BJ (cell line): ENCODE results near the gene PRDX5. TPM values are rescaled to one million over a fixed set of nuclear protein-coding genes. Genes with fewer than 3 reads are reported as not detected.
A peak's percentile ranks its signal among the peaks of the same experiment; 100 is the strongest.

Experiments
- CTCF ChIA-PET: fragments of 350-600 bp; formaldehyde crosslinking; extraction: SDS; loops from one replicate; lab custom pipeline; 2021; ENCODE audit warnings: antibody characterized with exemption, inconsistent platforms; lab: Yijun Ruan, JAX
- POLR2A ChIA-PET: fragments of 300-600 bp; sonication (Branson Sonifier 250); formaldehyde crosslinking; extraction: SDS; loops from one replicate; lab custom pipeline; 2021; ENCODE audit warnings: antibody characterized with exemption; lab: Charles Lee
- DNase-seq: peaks from one replicate; pipeline ENCODE4 v3.0.0-alpha.2; 2011; ENCODE audit warnings: low read depth
- H3K27me3 ChIP-seq: 2 replicates; pipeline ENCODE4 v1.6.0; 2011; ENCODE audit warnings: low read length; ENCODE audit not compliant: control insufficient read depth, insufficient read depth
- H3K36me3 ChIP-seq: 2 replicates; pipeline ENCODE4 v1.5.1; 2011; ENCODE audit warnings: low read length; ENCODE audit not compliant: control insufficient read depth, insufficient read depth
- H3K4me3 ChIP-seq: 2 replicates; pipeline ENCODE4 v1.5.1; 2011; ENCODE audit warnings: low read depth, mild to moderate bottlenecking, control low read depth, low read length
- polyA plus RNA-seq: library from polyadenylated mRNA; depleted of rRNA; stranded (reverse); fragments of >200 nt; gene quantifications from 2 replicates; pipeline ENCODE4 v1.2.3, GENCODE V29; 2011
- TF ChIP-seq, protein P1 (sequence below): IDR thresholded peaks from 2 replicates; pipeline ENCODE4 v1.5.1; 2011; ENCODE audit warnings: low read depth, mild to moderate bottlenecking, control low read depth, inconsistent platforms, low read length, moderate library complexity; ENCODE audit not compliant: insufficient read depth

The PRDX5 gene
- polyA plus RNA-seq, 1 experiment = 398 TPM

DNA sequence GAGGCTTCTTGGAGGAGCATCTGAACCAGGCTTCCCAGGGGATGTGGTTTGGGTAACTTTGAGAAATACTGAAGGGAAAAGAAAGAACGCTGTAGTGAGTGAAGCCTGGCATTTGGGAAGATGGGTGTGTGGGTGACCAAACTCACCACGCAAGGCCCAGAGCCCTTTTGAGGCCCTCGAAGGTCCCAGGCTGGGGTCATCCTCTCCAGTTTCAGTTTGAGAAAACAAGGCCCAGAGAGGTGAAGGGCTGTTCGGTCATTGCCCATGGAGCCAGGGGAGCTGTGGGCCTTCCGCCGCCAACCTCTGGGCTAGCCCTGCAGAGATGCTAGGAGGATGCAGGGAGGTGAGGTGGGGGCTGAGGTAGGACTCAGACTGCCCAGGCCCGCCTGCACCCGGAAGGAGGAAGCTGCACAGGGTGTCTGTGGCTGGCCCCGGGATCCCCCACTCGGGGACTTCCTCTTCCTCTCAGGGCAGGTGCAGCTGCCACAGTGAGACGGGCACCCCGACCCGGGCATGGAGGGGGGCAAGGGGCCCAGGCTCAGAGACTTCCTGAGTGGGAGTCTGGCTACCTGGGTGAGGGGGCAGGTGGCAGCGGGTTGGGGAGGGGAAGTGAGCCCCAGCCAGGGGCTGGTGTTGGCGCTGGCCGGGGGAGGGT lies 22.0 kb downstream of the PRDX5 start, which contains the start of gene CCDC88B:
CCDC88B (plus strand) TSS at position 451 of the 655 bp plus-strand sequence; CDS start at position 514, 63 bp downstream.
- Histone ChIP-seq H3K4me3 (no peak within 1 kb of the TSS), H3K36me3 (no peaks in the 10 kb centered on the region), H3K27me3 (no peaks in the 10 kb centered on the region)
- ChIA-PET POLR2A (no interaction called here), CTCF (interaction anchor here (1.3 to 3.5 kb wide), 2 partner anchors 8 to 39 kb away, joined by 3 to 28 read pairs; no protein-coding TSS in a partner anchor)
- no peak for DNase-seq
- TF ChIP-seq, protein P1, sequence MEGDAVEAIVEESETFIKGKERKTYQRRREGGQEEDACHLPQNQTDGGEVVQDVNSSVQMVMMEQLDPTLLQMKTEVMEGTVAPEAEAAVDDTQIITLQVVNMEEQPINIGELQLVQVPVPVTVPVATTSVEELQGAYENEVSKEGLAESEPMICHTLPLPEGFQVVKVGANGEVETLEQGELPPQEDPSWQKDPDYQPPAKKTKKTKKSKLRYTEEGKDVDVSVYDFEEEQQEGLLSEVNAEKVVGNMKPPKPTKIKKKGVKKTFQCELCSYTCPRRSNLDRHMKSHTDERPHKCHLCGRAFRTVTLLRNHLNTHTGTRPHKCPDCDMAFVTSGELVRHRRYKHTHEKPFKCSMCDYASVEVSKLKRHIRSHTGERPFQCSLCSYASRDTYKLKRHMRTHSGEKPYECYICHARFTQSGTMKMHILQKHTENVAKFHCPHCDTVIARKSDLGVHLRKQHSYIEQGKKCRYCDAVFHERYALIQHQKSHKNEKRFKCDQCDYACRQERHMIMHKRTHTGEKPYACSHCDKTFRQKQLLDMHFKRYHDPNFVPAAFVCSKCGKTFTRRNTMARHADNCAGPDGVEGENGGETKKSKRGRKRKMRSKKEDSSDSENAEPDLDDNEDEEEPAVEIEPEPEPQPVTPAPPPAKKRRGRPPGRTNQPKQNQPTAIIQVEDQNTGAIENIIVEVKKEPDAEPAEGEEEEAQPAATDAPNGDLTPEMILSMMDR = no peak

GRCh38 chr11:64340671-64341335 lies 22.9 kb downstream of the PRDX5 start:
- POLR2A ChIA-PET = interaction anchor here (0.6 kb wide), 1 partner anchor 12 kb away, joined by 19 read pairs; no protein-coding TSS in a partner anchor
- H3K4me3 ChIP-seq = no peak overlapping the region
- no peak for DNase-seq
- no peaks in the 10 kb centered on the region for H3K27me3 ChIP-seq
- CTCF ChIA-PET = interaction anchor here (0.7 to 6.7 kb wide), 9 partner anchors 8 to 90 kb away, joined by 3 to 71 read pairs (median 3); partner anchors contain the start of genes ESRRA, PLCB3 and TRMT112
- no peaks in the 10 kb centered on the region for H3K36me3 ChIP-seq
- TF ChIP-seq, protein P1 = 0 out of 2 replicates have a peak, but pooled peaks have one; percentile 9

DNA sequence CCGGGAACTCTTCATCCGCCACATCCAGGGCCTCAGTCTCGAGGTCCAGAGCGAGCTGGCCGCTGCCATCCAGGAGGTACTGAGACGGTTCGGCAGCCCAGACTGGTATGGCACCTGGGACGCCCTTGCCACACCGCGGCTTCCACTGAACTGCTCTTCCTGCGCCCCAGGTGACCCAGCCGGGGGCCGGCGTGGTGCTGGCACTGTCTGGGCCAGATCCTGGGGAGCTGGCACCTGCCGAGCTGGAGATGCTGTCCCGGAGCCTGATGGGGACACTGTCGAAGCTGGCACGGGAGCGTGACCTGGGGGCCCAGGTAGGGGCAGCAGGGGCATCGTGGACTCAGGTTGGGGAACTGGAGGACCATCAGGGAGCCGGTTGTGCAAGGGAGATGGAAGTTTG lies 23.5 kb downstream of the PRDX5 start:
- H3K27me3 ChIP-seq = no peaks in the 10 kb centered on the region
- TF ChIP-seq, protein P1 = no peak
- H3K36me3 ChIP-seq = no peaks in the 10 kb centered on the region
- no peak for DNase-seq
- no peak overlapping the region for H3K4me3 ChIP-seq
- ChIA-PET POLR2A (interaction anchor here (0.6 kb wide), 1 partner anchor 13 kb away, joined by 19 read pairs; no protein-coding TSS in a partner anchor), CTCF (interaction anchor here (0.9 to 6.7 kb wide), 9 partner anchors 9 to 90 kb away, joined by 3 to 71 read pairs (median 5); partner anchors contain the start of genes CATSPERZ, ESRRA, PLCB3 and TRMT112)

- peak overlapping the region; percentile 41 for H3K4me3 ChIP-seq
- no peaks in the 10 kb centered on the region for H3K36me3 ChIP-seq
- ChIA-PET POLR2A (interaction anchor here (0.6 to 0.9 kb wide), 4 partner anchors 13 to 202 kb away, joined by 3 to 24 read pairs (median 7); partner anchors contain the start of gene PRDX5), CTCF (interaction anchor here (0.8 to 6.7 kb wide), 12 partner anchors 9 to 347 kb away, joined by 3 to 71 read pairs (median 4); partner anchors contain the start of genes CATSPERZ, PLCB3, PRDX5 and TRMT112)
- DNase-seq = peak; percentile 40
- TF ChIP-seq, protein P1 = peak; percentile 31; the same call in 1 of the 2 replicates
- H3K27me3 ChIP-seq = peaks cover under 1% of the 10 kb centered on the region; the same call in 1 of the 2 replicates
Measured at GRCh38 chr11:64341851-64342791, 24.2 kb downstream of the PRDX5 start.
